KOPT-K1 (cell line): ENCODE measurements around the gene NUDT14.

Experiments
- H3K27ac ChIP-seq: fragments of 200-600 bp; sonication (generic); 2 replicates; pipeline ENCODE4 v1.5.1; 2016; ENCODE audit warnings: antibody characterized with exemption, mild to moderate bottlenecking, low read depth, low read length; ENCODE audit not compliant: poor library complexity, severe bottlenecking
- H3K36me3 ChIP-seq: fragments of 200-600 bp; sonication (generic); 2 replicates; pipeline ENCODE4 v1.5.1; 2017; ENCODE audit warnings: antibody characterized with exemption, mild to moderate bottlenecking, low read length, moderate library complexity; ENCODE audit not compliant: insufficient read depth
- H3K9me3 ChIP-seq: fragments of 200-600 bp; sonication (generic); 2 replicates; pipeline ENCODE4 v1.5.1; 2017; ENCODE audit warnings: antibody characterized with exemption, low read length, mild to moderate bottlenecking; ENCODE audit not compliant: insufficient read depth, poor library complexity, severe bottlenecking

The NUDT14 gene

DNA sequence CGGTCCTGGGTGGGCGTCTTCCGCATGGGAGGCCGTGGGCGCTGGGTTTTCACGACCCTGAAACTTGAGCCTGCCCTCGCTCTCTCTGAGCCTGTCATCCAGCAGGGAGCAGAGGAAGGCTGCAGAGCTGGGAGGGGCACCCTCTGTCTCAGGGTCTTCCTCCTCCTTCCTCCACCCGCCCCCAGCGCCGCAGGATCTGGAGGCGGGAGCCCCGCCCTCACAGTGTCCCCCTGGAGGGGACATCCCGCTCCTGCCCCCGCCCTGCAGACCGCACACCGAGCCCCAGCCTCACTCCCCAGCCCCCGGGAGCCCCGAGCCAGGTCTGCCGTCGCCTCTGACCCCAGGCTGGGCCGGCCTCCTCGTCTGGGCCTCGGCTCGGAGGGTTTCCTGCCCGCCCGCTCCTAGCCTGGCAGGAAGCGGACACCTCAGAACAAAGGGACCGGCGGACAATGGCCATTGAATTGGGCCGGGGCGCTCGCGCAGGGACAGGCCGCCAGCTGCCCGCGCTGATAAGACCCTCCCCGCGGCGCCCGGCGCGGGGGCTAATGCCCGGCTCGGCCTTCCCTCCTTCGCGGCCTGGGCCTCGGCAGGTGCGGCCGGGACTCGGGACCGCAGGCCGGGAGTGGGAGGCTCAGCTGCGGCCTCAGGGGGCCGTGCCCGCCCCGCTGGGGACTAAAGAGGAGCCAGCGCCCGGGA lies 15.3 kb upstream of the NUDT14 start:
- Histone ChIP-seq H3K9me3 (no peaks in the 10 kb centered on the region), H3K27ac (no peak overlapping the region), H3K36me3 (no peaks in the 10 kb centered on the region)

DNA sequence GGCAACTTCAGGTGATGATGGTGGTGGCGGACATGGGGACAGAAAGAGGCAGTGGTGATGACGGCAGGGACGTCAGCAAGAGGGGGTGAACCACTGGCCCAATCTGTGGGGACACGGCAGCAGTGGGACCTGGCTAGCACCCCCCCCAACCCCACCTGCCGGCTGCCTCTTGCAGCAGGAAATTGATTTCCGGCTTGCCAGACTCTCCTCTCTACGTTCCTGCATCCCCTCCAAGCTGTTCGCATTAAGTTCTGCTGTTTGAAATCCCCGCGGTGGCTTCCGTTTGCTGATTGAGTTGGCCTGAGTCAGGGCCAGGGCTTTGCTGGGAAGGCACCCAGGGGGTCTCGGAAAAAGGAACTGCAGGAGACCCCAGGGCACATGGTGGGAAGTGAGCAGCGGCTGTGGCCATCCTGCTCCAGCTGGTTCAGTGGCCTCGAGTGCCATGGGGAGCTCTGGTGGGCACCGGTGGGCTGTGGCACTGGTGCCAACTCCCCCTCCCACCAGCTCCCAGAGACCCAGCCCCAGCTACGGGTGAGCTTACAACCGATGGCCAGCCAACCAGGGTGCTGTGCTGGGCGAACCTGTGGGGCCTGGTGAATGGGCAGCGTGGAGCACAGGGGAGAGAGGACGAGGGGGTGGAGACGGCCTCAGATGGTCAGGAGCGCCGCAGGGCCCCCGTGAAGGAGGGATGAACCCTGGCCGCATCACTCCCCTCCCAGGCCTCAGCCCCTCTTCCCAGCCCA lies 14.6 kb upstream of the NUDT14 start:
- H3K27ac ChIP-seq, result no peak overlapping the region
- H3K9me3 ChIP-seq, result no peaks in the 10 kb centered on the region
- H3K36me3 ChIP-seq, result no peaks in the 10 kb centered on the region

DNA sequence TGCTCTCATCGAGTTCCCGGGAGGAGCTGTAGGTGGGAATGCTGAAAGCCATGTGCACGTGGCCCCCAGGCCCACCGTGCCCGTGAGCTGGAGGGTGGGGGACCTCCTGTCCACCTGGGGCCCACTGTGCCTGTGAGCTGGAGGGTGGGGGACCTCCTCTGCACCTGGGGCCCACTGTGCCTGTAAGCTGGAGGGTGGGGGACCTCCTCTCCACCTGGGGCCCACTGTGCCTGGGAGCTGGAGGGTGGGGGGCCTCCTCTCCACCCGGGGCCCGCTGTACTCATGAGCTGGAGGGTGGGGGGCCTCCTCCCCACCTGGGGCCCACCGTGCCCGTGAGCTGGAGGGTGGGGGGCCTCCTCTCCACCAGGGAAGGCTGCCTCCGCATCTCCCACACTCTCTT lies 13.9 kb upstream of the NUDT14 start:
- Histone ChIP-seq H3K27ac (no peak overlapping the region), H3K36me3 (no peaks in the 10 kb centered on the region)

DNA sequence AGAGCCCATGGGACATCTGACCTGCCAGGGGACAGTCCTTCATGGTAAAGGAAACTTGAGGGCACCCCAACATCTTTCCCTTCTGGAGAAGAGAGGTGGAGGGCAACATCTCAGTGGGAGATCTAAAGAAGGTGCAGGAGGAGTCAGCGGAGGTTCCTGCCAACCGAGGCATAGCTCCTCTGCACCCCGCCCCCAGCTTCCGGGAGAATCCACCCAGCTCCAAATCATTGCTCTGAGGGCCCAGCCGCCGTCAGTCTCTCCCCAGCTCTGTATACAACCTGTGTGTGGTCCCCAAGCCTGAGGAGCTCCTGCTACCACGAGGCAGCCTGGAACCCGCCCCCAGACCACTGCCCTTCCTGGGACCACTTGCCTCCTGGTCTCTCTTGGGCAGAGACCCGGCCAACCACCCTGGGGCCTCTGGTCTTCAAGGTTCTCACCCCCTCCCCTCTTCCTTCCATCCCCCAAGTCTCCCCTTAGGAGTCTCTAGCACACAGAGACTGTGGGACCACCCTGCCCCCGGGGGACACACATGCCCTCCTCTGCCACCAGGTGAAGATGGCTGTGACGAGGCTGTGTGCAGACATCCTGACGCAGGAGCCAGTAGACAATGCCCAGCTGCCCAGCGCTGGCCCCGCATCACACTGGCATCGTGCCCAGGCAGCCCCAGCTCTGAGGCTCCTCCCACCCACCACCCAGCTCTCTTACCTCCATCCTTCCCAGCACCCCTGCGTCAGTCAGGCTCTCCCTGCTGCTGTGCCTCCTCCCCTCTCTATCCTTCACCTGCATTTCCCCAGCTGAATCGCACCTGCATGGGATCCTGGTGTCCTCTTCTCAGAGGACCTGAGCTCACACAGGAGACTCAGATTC lies 13.0 kb upstream of the NUDT14 start:
- Histone ChIP-seq H3K9me3 (no peaks in the 10 kb centered on the region), H3K36me3 (no peaks in the 10 kb centered on the region), H3K27ac (no peak overlapping the region)

More for the DNA sequence above, 13.9 kb upstream of the NUDT14 start:
- H3K9me3 ChIP-seq, result no peaks in the 10 kb centered on the region

DNA sequence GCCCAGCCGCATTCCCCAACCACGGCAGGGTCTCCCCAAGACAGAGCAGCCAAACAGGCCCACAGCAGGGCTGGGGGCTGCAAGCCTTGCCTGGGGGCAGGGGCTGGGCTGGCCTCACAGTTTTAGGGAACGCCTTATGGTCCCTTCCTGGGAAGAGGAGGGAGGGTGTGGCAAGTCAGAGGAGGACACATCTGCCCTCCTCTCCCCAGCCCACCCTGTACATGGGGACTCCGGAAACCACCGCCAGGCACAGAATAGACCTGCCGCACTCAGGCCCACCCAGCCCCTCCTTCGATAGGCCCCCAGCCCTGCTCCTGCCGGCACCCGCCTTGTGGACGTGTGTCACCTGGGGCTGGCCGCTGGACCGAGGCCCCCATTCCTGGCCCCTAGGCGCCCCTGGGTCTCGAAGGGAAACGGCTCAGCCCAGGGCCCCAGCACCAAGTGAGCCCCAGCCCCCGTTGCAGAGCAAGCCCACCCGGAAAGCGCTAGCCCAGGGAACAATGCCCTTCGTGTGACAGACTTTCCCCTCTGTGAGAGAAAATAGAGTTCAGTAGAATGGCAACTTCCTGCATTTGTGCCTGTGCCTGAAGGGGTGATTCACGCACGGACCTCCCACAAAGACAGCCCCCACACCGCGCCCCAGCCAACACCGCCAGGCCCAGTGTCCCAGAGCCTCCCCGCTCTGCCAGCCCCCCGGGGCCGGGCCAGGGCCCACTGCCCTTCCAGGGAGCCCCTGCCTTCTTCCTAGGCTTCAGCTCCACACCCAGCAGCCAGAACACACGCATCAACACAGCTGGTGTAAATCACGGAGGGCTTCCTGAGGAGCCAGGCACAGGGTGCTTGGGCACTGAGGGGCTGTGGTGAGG lies 12.0 kb upstream of the NUDT14 start:
- no peaks in the 10 kb centered on the region for H3K36me3 ChIP-seq
- H3K27ac ChIP-seq, result no peak overlapping the region
- peaks cover 9% of the 10 kb centered on the region for H3K9me3 ChIP-seq

DNA sequence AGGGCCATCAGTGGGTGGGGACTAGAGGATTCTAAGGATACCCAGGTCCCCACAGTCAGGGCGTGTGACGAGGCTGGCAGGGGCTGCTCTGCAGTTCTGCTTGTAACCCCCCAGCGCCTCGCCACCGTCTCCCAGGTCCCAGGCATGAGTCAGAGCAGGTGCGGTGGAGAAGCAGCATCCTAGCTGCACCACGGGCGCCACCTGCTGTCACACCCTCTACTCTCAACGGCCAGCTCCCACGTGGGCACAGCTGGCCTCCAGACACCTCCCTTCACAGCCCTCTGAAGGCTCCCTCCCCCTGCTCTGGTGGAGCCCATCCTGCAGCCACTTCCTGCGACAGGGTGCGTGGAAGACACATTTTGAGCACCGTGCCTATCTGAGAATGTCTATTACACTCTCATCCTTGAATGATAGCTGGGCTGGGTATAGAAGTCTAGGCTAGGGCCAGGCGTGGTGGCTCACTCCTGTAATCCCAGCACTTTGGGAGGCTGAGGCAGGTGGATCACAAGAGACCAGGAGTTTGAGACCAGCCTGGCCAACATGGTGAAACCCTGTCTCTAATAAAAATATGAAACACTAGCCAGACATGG lies 6.9 kb upstream of the NUDT14 start:
- no peak overlapping the region for H3K27ac ChIP-seq

DNA sequence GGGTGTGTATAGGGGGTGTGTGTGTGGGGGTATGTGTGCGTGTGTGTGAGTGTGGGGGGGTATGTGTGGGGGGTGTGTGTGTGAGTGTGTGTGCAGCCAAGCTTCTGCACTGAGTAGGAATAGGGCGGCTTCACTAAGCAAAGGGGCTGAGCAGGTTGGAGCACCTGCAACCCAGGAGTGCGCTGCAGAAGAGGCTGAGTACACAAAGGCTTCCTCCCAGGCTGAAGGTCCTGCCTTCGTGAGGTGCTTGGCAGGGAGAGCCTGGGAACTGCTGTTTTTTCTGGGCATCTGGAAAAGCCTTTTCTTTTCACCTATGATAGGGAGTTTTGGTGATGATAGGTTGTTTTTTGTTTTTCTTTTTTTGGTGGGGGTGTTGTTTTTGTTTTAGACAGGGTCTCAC lies 6.0 kb upstream of the NUDT14 start:
- H3K27ac ChIP-seq, result no peak overlapping the region
- peaks cover 17% of the 10 kb centered on the region for H3K9me3 ChIP-seq
- H3K36me3 ChIP-seq, result no peaks in the 10 kb centered on the region

More for the DNA sequence above, 6.9 kb upstream of the NUDT14 start:
- Histone ChIP-seq H3K9me3 (peaks cover 17% of the 10 kb centered on the region), H3K36me3 (no peaks in the 10 kb centered on the region)

DNA sequence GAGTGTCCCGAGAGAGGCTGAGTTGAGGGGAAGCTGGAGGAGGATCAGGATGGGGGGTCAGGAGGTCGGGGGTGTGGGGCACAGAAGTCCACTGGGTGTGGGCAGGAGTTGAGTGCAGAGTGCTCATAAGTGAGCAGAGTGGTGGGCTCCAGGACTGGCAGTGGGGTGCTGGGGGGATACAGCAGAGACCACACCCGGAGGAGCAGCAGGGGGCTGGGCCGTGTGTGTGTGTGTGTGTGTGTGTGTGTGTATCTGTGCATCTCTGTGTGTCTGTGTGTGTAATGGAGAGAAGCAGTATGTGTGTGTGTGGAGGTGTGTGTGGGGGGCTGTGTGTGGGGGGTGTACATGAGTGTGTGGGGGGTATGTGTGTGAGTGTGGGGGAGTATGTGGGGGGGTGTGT lies 4.9 kb upstream of the NUDT14 start:
- H3K27ac ChIP-seq, result no peak overlapping the region

DNA sequence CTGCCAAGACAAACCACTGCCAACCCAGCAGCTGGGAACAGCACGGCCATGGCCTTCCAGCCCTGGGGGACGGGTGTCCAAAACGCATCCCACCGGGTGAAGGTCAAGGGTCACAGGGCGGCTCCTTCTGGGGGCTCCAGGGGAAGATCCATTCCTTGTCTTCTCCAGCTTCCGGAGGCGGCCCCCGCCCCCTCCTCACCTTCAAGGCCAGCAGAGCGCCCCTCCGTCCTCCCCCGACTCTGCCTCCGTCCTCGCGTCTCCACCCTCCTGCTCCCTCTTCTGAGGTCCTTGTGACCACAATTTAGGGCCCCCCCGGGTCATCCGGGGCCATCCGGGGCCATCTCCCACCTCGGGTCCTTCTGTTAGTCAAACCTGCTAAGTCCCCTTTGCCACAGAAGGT lies 3.9 kb upstream of the NUDT14 start:
- no peak overlapping the region for H3K27ac ChIP-seq
- H3K36me3 ChIP-seq, result no peaks in the 10 kb centered on the region
- peaks cover 17% of the 10 kb centered on the region for H3K9me3 ChIP-seq

More for the DNA sequence above, 4.9 kb upstream of the NUDT14 start:
- Histone ChIP-seq H3K9me3 (peaks cover 17% of the 10 kb centered on the region), H3K36me3 (no peaks in the 10 kb centered on the region)

DNA sequence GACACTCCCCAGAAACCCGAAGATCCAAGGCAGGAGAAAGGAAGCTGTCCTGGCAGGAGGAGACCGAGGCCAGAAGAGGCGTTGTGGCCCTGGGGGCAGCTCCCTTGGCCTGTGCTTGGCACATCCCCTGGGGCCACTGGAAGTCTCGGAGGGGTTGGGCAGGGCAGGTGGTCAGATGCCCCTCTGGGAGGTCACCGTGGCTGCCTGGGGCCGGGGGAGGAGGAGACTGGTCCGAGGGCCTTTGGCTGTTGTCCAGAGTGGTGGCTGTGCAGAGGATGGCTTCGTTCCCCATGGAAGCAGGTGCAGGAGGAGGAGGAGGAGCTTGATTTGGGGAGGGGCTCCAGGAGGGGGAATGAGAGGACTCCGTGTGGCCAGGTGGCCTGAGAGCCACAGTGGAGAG lies 3.3 kb upstream of the NUDT14 start:
- H3K36me3 ChIP-seq, result no peaks in the 10 kb centered on the region
- no peak overlapping the region for H3K27ac ChIP-seq
- H3K9me3 ChIP-seq, result peaks cover 17% of the 10 kb centered on the region

DNA sequence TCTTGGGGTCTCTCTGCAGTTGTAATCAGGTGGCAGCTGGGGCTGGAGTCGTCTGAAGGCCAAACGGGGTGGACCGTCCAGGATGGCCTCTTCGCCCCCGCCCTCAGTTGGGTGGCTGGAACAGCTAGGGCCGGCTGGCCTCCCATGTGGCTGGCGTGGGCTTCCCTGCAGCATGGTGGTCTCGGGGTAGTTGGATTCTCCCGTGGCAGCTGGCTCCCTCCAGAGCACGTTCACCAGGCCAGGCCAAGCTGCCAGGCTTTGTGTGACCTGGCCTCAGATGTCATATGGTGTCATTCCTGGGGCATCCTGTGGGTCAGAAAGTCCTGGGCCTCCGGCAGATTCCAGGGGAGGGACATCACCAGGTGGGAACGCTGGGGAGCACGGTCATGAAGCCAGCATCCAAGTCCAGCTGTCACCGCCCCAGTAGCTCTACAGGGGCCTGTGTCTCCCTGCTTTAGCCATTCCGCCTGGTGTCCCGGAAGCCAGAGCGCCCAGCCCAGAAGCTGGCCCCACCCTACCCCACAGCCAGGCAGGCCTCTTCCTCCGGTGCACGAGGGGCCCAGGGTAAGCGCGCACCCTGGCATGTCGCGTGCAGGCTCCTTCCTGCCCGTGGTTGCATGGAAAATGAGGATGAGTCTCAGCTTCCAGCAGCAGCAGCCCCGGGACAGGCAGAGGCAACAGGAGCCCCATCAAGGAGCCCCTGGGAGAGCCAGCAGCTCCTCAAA lies 1.3 kb upstream of the NUDT14 start:
- H3K9me3 ChIP-seq, result peaks cover 1% of the 10 kb centered on the region
- H3K27ac ChIP-seq, result no peak overlapping the region
- H3K36me3 ChIP-seq, result no peaks in the 10 kb centered on the region

DNA sequence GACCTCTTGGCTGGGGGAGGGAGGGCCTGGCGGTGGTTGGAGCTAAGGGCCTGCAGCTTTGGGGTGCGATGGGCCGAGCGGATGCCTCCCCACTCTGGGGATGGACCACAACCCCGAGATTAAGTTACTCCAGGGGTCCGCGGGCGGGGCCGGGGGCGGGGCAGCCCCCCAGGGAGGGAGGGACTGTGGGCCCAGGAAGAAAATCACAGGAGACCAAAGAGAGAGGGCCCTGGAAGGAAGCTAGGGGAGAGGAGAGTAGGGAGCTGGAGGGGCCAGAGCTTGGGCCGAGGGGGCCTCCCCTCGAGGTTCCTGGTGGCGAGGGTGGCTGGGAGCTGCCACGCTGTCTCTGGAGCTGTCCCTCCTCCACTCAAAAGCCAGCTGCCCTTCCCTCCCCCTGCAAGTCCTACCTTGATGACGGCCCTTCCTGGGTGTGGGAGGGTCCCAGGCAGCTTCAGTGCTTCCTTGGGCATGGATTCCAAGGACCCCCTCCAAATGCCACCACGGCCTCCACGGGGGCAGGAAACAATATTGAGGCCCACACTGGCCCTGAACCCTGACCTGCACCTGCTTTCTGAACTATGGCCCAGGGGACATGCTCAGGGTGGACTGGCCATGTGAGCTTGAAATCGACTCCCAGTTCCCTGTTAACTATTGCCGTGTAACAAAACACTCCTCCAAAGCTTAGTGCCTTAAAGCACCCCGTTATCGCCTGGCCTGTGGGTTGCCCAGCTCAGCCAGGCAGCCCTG lies 610 bp upstream of the NUDT14 start:
- H3K36me3 ChIP-seq, result no peaks in the 10 kb centered on the region
- H3K27ac ChIP-seq, result no peak overlapping the region
- no peaks in the 10 kb centered on the region for H3K9me3 ChIP-seq

DNA sequence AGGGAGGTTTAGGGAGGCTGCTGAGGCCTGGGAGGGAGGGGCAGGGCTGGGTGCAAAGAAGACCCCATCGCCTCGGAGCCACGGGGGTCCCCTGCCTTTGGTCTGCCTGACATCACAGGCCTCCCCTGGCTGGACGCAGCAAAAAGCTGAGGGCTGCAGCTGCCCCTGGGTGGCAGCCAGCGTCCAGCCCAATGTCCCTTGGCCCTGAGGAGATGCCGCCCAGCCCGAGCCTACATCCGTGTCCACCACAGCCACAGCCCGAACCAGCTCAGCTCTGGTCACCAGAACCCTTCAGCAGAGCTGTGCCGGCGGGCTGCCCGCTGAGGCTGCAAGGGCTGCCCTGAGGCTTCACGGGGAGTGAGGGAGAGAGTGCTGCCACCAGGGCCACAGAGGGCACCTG lies 1.9 kb downstream of the NUDT14 start:
- no peaks in the 10 kb centered on the region for H3K9me3 ChIP-seq
- H3K36me3 ChIP-seq, result no peaks in the 10 kb centered on the region
- no peak overlapping the region for H3K27ac ChIP-seq
